Activated T-cell treated with anti-CD3 and anti-CD28 coated beads for 1 hour (primary cell): ENCODE data around the gene DYNC1I1.

Source experiments
- DNase-seq: peaks from one replicate; pipeline ENCODE4 v3.0.0-alpha.2; 2020; ENCODE audit warnings: low read depth

The DYNC1I1 gene

DNA sequence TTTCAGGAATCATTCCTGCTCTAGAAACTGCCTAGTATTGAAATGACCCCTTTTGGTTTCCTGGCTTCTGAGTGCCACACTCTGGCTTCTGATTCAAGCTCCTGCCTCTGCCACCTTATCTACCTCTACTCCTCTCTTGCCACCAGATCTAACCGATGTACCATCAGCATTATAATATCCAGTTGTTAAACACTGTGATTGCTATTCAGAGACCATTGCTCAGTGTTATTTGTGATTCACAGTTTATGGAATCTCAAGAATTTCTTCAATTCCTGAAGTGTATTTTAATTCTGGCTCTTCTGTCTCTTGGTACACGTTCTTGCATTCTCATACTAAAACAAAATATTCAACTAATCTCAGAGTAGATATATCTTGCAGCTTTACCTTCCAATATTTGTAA is 88.7 kb downstream of the DYNC1I1 start:
- no peak for DNase-seq

DNA sequence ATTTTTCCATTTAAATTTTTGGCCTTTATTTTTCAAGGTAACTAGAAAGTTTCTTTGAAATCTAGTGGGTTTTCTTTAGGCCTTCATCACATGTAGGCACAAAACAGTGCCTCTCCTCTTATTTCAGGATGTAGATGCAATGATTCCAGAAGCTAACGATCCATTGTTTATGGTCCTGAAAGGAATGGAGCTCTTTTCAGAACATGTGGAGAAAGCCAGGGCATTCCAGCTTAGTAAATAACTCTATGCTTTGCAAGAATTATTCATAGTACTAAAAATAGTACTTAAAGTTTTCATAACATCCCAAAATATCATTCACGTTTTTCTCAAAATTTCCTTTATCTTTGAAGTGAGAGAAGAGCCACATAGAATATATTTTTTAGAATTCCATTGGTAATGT is 91.3 kb downstream of the DYNC1I1 start:
- DNase-seq: no peak

DNA sequence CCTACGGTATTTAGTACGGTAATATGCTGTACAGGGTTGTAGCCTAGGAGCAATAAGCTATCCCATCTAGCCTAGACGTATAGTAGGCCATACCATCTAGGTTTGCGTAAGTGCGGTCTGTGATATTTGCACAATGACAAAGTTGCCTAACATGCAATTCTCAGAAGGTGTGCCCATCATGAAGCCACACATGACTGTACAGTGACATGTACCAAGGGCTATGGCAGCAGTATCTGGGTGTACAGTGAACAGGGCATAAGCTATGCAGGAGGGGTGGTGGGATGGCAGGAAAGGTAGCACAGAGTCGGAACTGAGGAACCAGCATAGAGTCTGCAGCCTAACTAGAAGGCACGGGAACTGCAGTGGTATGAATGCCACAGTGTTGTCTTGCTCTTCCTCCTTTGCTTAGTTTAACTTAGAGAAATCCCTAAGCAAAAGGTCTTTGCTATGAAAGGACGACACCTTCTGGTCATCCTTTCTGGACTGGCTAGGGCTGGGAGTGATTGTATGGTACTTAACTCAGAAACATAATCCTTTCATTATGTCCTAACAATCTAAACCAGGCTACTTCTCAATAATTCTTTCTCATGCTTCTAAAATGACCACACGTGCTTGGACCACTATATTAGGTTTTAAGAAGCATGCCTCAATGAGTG is 93.5 kb downstream of the DYNC1I1 start:
- no peak for DNase-seq

DNA sequence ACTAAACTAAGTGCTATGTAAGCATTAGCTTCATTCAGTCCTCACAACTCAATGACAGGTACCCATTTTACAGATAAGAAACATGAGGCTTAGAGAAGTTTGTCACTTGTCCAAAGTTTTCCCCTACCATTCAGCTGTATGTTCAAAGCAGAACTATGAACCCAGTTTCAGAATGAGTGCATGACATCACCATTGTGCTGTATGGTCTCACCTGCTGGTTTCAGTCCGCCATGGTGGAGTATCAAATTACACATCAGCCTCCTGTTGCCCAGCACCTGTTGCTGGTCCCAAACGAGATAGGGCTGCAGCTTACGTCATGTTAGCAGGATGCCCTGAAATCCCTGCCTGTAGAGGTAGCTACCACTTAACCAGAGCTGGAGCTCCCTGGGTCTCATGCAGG is 95.0 kb downstream of the DYNC1I1 start:
- DNase-seq: no peak

DNA sequence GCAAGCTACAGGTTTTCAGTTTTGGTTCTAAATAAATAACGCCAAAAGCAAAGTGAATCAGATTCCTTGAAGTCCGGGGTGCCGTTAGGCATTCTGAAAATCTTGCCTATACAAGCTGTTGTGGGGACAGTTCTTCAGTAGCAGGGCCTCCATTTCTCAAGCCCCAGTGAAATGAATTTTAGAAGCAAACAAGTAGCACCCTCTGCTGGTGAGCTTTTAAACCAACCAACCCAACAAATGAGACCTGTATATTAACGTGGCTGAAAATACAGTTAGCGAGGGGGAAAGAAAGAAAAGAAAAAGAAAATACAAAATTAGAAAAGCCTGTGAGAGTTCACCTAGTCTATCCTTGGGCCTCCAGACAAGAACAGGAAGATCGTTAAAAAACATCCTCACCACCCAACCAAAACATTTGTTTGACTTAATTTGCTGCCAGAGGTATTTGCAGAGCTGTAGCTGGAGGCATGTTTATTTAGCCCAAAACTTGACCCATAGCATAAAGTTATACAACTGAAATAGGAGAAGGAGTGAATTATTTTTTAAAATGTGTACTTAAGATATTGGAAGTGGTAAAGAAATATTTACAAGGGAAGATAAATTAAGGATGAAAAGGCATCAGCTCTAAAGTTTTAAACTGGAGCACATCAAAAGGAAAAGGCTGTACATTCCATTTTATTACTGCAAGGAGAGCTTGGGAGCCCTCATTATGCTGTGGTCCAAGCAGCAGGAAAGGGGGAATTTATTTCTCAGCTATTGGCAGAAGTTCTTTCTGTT is 98.9 kb downstream of the DYNC1I1 start:
- no peak for DNase-seq

DNA sequence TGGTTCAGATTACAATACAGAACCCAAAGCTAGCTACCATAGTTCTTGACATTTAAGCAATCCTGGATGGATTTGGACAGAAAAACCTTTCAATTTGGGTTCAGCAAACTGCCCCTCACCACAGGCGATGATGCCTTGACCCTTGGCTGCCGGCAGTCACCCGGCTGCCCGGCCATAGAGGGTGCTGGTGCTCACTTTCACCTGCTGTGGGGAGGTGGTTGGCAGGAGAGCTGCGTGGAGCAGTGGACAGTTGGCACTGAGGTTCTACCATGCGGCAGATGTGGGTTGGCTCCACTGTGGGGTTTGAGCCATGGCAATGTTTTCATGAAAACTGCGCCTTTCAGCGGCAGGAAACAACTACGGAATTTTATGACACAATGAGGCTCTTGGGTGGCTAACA is 99.5 kb downstream of the DYNC1I1 start:
- no peak for DNase-seq

DNA sequence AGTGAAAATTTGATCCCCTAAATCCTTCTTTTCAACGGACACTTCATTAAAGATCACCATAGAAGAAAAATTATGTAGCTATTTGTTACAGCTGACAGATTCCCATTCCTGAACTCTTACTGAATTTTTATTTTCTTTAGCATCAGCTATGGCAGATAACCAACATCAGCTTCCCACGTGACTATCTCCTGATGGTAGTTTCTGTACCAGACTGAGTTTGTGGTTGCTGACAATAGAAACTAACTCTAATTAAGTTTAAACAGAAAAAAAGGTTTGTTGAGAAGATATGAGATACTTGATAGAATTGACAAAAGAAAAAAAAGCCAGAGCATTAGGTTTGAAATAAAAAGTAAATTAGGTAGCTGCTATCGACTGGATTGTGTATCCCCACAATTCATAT is 101.8 kb downstream of the DYNC1I1 start:
- DNase-seq: no peak

DNA sequence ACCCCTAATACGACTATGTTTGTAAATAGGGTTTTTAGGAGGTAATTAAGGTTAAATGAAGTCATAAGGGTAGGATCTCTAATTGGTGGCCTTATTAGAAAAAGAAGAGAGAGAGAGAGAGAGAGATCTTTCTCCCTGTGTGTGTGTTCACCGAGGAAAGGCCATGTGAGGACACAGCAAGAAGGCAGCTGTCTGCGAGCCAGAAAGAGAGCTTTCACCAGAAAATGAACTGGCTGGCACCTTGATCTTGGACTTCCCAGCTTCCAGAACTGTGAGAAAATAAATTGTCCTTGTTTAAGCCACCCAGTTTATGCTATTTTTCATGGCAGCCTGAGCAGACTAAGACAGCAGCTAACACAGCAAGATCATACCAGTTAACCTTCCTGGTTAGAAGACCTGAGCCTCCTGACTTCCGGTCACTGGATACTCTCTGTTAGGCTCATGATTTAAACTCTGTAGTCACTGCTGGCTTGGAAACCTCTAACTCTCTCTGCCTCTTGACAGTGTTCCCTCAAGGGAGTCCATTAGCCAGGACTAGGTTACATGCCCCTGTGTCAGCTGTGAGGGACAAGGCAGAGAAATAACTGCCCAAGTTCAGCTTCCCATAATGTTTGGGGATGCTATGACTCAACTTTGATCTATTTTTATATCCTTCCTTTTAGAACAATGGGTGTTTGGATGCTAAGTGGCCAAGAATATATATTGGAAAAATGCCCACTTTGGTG is 102.3 kb downstream of the DYNC1I1 start:
- no peak for DNase-seq

DNA sequence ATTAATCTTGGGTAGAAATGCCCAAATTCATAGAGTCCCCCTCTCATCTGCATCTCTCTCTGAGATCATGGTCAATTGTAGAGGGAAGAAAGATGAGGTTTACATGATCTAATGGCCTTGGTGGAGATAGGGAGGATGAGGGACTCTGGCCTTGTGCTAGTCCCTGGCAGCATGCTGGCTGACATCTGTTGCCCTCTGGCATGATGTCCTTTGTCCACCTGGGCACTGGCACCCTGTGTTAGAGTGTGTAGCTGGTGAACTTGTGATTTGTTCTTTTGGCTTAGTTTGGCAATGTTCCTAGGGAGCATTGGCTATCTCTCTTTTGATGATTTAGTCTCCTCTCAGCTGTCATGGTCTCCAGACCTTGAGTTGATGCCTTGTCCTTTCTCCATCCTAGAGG is 103.2 kb downstream of the DYNC1I1 start:
- DNase-seq: no peak

DNA sequence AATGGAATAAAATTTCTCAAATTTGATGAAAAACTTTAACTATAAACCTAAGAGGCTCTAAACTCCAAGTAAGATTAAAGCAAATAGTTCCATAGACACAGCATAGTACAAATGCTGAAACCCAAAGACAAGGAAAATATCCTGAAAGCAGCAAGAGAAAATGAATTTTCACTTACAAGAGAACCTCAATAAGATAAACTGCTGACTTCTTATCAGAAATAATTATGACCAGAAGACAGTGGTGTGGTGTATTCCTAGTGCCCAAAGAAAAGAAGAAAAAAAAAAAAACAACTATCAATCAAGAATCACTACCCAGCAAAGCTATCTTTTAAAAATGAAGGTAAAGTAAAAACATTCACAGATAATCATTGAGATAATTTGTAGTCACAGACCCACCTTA is 106.3 kb downstream of the DYNC1I1 start:
- DNase-seq: no peak

DNA sequence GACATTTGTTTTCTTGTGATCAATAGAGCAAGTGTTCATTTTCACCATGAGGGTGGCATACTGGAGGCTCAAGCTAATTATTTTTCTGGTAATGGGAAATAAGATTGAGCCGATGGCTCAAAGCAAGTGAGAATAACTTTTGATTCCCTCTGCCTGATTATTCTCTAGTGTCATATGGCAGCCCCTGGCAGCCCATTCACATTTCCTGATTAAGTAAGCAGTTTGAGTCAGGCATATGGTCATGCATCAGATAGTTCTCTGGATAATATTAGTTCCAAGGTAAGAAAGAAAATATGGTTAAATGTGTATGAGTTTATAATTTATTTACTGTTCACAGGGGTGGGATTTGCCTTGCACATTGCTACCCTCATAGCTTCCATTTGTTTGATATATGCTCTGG is 109.2 kb downstream of the DYNC1I1 start:
- no peak for DNase-seq

DNA sequence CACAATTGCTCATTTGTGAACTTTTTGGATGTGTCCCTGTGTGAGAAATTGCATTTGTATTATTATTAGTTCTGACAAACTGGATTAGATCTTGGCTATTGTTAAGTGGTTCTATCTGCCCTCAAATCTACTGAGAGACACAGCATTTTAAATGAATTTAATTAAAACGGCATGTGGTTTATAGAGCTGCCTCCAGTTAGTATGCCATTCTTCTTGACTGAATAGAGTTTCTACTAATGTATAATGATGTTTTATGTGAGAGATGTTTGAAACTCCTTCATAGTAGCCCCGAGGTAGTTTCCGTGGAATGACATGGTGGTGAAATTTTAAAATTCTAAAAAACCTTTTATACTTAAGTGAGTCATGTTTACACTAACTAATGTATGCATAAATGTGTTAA is 110.9 kb downstream of the DYNC1I1 start:
- no peak for DNase-seq

DNA sequence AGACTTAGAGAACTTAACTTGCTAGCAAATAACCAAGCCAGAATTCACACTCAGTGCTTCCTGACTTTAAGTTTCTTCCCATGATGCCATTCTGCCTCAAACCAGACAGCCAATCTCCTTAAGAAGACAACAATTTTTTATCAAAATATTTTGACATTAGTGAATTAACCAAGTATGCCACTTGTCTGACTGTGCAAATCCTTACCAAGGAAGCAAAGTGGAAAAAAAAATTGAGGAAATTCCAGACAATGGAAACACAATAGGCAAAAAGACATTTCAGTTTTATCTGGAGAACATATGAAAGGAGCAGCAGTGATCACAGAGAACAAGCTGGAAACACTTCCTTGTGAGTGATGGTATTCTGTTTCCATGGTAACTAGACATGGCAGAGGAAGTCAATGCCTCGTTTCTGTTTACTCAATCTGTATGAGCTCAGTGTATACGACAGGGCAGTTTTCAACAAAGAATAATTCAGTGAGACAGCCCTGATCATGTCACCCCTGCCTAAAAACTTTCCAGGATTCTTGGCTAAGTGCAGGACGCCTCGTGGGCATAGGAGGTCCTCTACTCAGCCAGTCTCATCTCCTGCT is 114.2 kb downstream of the DYNC1I1 start:
- DNase-seq: no peak

DNA sequence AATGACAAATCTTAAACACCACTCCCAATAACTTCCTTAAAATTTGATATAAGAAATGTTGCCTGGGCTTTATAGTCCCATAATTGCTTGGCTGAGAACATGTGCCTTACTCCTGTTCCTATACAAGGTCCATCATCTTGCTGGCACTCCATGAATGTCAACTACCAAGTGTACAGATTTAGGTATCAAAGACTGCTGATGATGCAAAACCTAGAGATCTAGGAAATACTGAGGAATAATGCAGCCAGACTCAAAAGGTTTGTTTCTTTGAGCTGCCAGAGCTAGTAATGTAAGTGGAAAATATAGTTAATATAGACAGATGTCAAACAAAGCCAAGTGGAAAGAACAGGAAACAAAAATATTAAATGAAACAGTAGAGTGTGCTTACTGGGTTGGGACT is 121.1 kb downstream of the DYNC1I1 start:
- DNase-seq: no peak

DNA sequence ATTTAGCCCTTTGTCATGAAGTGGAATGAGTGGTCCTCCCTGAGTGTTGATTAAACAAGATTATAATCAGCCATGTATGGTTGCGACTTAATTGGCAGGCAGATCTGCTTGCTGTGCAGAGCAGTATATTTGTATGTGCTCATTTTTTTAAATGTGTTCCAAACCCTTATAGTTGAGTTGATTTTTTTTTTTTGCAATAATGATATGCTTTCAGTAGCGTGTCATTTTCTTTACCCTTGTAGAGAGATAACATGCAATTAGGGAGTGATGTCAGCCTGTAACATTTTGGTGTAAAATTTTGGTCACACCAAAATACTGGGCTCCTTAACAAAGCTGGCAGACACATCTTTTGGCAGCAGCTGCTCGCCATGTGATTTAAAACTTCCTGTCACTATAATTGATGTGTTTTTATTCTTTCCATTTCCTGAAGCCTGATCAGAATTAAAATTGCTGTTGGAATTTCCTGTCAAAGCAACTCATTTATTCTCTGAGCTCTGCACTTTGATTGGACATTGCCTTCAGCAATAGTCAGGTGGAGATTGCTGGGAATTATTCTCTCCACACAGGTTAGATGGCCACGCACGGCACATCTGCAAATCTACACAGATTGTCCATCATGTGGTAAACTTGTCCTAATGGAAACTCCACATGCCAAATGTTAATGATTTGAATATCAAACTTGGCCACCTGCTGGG is 125.3 kb downstream of the DYNC1I1 start:
- DNase-seq: no peak

DNA sequence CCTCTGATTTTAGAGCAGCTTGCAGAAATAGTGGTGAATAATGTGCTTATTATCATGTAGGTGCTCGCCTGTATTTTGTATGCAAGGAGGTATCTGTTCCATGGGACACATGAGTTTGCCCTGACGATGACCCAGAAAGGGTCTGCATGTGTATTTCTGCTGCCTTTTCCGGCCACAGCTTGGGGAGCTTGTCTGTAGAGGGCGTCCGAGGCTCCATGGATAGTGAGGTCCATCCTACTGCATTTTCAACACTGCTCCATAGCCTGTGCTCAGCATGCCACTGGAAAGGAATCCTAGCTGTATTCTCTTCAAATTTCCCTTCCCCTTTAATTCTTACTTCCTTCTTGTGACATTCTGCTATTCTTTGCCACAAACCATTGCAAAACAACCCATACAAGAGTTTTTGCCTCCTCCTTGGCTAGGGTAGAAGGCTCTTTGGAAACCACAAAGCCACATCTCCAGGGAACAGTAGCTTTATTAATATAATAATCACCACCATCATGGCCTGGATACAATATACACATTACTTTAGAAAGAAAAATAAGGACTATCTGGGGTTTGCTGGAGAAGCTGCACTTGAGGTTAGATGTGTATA is 127.7 kb downstream of the DYNC1I1 start:
- no peak for DNase-seq

DNA sequence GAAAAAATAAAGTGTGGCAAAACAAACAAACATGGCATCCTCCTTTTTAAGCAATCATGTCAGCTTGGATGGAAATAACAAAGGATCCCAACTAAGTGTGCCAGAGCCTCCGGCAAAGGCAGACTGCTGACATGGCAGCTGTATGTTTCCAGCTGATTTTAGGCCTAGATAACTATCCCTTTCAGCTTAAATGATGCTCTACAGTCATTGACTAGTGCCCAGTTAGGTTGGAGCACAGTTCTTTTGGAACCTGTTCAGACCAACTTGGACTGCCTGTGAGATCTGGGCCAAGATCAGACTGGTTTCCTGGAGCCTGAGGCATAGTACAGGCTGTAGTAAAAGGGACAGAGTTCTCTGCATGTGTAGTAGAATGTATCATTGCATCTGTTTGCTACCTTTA is 128.7 kb downstream of the DYNC1I1 start:
- no peak for DNase-seq

DNA sequence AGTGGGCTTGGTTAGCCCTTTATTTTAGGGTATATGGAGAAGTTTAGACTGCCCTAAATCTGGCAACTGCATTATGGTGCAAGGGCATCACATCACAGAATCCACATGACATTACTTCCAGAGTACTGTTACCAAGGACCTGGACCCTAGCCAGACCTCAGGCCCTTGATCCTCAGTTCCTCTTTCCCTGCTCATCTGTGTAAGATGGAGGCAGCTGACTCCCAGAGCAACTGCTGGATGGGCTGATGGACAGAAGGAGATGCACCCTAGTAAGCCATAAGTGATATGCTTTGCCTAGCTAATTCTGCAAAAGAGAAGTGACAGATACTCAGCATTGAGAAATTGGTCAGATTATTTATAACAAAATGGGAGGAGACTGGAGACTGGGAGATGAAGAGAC is 131.7 kb downstream of the DYNC1I1 start:
- no peak for DNase-seq

DNA sequence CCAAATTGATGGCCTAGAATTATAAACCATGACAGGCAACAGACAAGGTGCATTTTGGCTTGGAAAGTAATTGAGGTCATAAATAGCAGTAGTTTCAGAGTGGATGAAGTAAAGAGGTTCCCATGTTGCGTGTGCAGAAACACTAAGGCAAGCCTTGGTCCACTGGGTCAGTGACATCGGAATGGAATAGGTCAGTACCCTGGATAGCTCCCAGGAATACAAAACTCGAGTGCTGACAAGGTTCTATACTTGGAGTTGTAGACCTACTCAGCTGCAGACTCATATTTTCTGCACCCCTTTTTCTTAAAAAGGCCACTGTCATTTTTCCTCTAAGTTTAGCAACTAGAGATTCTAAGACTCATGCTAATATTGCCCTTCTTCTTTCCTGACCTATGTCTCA is 132.8 kb downstream of the DYNC1I1 start:
- DNase-seq: no peak

DNA sequence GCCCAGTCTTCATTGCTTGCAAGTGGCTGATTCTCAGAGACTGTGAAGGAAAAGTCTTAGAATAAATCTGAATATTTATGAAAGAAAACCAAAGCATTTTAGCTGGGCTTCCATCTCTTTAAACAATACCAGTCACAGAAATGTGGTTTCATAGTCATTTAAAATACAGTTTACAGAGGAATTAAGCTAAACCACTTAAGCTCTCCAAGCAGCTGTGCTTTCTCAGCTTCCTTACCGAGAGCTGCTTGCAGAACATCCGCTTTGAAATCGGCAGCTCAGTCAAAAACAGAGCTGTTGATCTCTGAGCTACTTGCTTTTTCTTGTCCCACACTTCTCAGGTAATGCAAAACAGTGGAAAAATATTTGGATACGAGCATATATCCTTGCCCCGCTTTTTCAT is 134.5 kb downstream of the DYNC1I1 start:
- DNase-seq: no peak

DNA sequence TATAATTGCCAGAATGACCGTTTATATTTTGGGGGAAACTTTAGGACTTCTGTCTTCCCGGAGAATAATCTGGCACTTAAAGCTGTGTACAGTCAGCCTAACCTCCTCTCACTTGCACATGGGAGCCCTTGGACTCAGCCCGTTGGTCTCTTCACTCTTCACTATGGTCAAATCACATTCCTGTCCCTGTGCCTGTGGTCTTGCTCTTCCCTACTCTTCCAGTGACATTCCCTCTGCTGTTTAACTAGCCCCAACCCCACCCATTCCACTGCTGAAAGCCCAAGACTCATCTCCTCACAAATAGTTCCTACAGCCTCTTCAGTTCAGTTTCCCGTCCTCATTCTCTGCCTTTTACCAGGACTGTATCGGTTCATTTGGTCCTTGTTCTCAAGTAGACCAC is 135.0 kb downstream of the DYNC1I1 start:
- DNase-seq: no peak

DNA sequence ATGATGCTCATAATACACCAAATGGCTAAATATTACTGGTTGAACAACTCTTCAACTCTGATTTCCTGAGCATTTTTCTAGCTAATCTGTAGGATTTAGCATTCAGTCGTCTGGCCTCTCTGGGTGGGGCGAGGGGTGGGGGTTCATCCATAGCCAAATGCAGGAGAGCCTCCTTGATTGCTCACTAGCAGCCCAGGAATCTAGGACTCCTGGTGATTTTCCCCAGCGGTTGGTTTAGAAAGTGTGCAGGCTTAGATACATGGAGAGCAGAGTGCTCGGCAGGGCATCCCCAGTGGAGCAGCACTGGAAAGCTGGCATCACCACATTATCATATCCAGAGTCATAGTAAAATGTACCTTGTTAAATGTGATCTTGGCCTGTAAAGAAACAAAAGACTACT is 136.1 kb downstream of the DYNC1I1 start:
- no peak for DNase-seq
